ENCODE results near the gene HECW1. TPM values are rescaled to one million over a fixed set of nuclear protein-coding genes. Genes with fewer than 3 reads are reported as not detected.

HECW1 gene
- total RNA-seq, 1 donor = 2.9 TPM

DNA sequence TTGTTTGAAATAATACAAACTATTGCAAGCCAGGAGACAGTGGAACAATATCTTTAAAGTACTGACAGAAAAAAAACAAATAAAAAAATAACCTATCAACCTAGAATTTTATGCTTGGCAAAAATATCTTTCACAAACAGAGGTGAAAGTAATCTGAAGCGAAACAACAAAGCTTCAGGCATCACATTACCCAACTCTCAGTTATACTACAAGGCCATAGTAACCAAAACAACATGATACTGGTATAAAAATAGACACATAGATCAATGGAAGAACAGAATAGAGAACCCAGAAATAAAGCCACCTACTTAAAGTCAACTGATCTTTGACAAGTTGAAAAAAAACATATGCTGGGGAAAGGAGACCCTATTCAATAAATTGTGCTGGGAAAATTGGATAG, 26.5 kb upstream of the HECW1 start:
- H3K4me3 ChIP-seq (ENCODE audit: insufficient read depth, low read length) = no peak overlapping the region
- no peaks in the 10 kb centered on the region for H3K4me1 ChIP-seq (ENCODE audit: insufficient read depth, low read length)
- TF ChIP-seq, protein P1, sequence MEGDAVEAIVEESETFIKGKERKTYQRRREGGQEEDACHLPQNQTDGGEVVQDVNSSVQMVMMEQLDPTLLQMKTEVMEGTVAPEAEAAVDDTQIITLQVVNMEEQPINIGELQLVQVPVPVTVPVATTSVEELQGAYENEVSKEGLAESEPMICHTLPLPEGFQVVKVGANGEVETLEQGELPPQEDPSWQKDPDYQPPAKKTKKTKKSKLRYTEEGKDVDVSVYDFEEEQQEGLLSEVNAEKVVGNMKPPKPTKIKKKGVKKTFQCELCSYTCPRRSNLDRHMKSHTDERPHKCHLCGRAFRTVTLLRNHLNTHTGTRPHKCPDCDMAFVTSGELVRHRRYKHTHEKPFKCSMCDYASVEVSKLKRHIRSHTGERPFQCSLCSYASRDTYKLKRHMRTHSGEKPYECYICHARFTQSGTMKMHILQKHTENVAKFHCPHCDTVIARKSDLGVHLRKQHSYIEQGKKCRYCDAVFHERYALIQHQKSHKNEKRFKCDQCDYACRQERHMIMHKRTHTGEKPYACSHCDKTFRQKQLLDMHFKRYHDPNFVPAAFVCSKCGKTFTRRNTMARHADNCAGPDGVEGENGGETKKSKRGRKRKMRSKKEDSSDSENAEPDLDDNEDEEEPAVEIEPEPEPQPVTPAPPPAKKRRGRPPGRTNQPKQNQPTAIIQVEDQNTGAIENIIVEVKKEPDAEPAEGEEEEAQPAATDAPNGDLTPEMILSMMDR (IDR thresholded peaks at IDR 0.05; ENCODE audit: extremely low read depth, low read depth, low read length) = no peak
- H3K27me3 ChIP-seq (ENCODE audit: insufficient read depth, low read length) = peaks cover 14% of the 10 kb centered on the region
- H2AFZ ChIP-seq (ENCODE audit: low read length) = no peak overlapping the region
- DNase-seq (ENCODE audit: insufficient read length, low spot score, missing footprints) = no peak
- H3K9me3 ChIP-seq (ENCODE audit: low read depth, low read length) = no peaks in the 10 kb centered on the region
- H3K4me2 ChIP-seq (ENCODE audit: insufficient read depth, low read length) = no peak overlapping the region
- H4K20me1 ChIP-seq (ENCODE audit: insufficient read depth, low read length) = no peaks in the 10 kb centered on the region
- H3K79me2 ChIP-seq (ENCODE audit: insufficient read depth, low read length) = no peaks in the 10 kb centered on the region
- no peaks in the 10 kb centered on the region for H3K36me3 ChIP-seq (ENCODE audit: insufficient read depth, low read length)
- H3K27ac ChIP-seq (ENCODE audit: low read depth, low read length) = no peak overlapping the region

DNA sequence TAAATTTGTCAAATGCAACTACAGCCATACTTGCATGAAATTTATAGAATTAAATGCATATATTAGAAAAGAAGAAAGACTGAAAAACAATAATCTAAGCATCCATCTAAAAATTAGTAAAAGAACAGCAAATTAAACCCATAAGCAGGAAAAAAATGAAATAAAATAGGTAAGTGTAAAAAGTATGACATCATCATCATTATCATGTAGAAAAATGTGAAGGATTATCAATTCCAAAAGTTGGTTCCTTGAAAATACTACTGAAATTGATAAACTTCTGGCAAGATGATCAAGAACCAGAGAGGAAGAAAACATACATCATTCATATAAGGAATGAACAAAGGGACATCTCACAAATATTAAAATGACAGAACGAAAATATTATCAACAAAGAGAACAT, 19.6 kb upstream of the HECW1 start:
- TF ChIP-seq, protein P1 (IDR thresholded peaks at IDR 0.05; ENCODE audit: extremely low read depth, low read depth, low read length) = no peak
- no peak for DNase-seq (ENCODE audit: insufficient read length, low spot score, missing footprints)
- Histone ChIP-seq H3K4me2 (ENCODE audit: insufficient read depth, low read length) (no peak overlapping the region), H2AFZ (ENCODE audit: low read length) (no peak overlapping the region), H3K4me3 (ENCODE audit: insufficient read depth, low read length) (no peak overlapping the region), H3K27ac (ENCODE audit: low read depth, low read length) (no peak overlapping the region), H3K36me3 (ENCODE audit: insufficient read depth, low read length) (no peaks in the 10 kb centered on the region), H3K79me2 (ENCODE audit: insufficient read depth, low read length) (no peaks in the 10 kb centered on the region), H4K20me1 (ENCODE audit: insufficient read depth, low read length) (no peaks in the 10 kb centered on the region), H3K27me3 (ENCODE audit: insufficient read depth, low read length) (peaks cover 11% of the 10 kb centered on the region), H3K9me3 (ENCODE audit: low read depth, low read length) (no peaks in the 10 kb centered on the region), H3K4me1 (ENCODE audit: insufficient read depth, low read length) (no peaks in the 10 kb centered on the region)

DNA sequence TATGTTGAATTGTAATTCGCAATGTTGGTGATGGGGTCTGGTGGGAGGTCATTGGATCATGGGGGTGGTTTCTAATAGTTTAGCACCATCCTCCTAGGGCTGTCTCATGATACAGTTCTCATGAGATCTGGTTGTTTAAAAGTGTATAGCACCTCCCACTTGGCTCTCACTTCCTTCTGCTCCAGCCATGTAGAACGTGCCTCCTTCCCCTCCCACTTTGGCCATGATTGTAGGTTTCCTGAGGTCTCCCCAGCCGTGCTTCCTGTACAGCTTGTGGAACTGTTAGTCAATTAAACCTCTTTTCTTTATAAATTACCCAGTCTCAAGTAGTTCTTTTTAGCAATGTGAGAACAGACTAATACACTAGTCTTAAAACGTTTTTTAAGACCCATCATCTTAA, 15.6 kb upstream of the HECW1 start:
- H3K36me3 ChIP-seq (ENCODE audit: insufficient read depth, low read length) = no peaks in the 10 kb centered on the region
- H3K27ac ChIP-seq (ENCODE audit: low read depth, low read length) = no peak overlapping the region
- H3K79me2 ChIP-seq (ENCODE audit: insufficient read depth, low read length) = no peaks in the 10 kb centered on the region
- H2AFZ ChIP-seq (ENCODE audit: low read length) = no peak overlapping the region
- no peak for DNase-seq (ENCODE audit: insufficient read length, low spot score, missing footprints)
- H3K4me2 ChIP-seq (ENCODE audit: insufficient read depth, low read length) = no peak overlapping the region
- TF ChIP-seq, protein P1 (IDR thresholded peaks at IDR 0.05; ENCODE audit: extremely low read depth, low read depth, low read length) = no peak
- H3K9me3 ChIP-seq (ENCODE audit: low read depth, low read length) = no peaks in the 10 kb centered on the region
- H3K4me1 ChIP-seq (ENCODE audit: insufficient read depth, low read length) = no peaks in the 10 kb centered on the region
- H3K4me3 ChIP-seq (ENCODE audit: insufficient read depth, low read length) = no peak overlapping the region
- peaks cover 13% of the 10 kb centered on the region for H3K27me3 ChIP-seq (ENCODE audit: insufficient read depth, low read length)
- no peaks in the 10 kb centered on the region for H4K20me1 ChIP-seq (ENCODE audit: insufficient read depth, low read length)

DNA sequence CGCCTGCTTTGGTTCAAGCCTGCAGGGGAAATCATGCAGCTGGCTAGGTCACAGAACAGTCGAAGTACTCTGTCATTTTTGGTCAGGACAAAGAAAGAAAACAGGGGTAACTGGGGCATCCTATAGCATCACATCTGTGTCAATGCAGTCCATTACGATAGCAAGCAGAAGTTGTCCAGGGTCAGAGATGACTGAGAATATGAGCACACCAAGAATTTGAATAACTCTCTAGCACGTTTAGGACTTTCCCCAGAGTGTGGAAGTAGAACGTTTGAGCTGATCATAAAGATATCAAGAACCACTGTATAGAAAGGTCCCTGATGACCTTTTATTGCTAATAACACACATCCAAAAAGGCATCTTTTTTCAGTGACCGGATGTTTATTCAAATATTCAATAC, 12.7 kb upstream of the HECW1 start:
- no peaks in the 10 kb centered on the region for H3K79me2 ChIP-seq (ENCODE audit: insufficient read depth, low read length)
- no peaks in the 10 kb centered on the region for H4K20me1 ChIP-seq (ENCODE audit: insufficient read depth, low read length)
- no peak overlapping the region for H3K4me2 ChIP-seq (ENCODE audit: insufficient read depth, low read length)
- DNase-seq (ENCODE audit: insufficient read length, low spot score, missing footprints) = no peak
- H3K27ac ChIP-seq (ENCODE audit: low read depth, low read length) = no peak overlapping the region
- TF ChIP-seq, protein P1 (IDR thresholded peaks at IDR 0.05; ENCODE audit: extremely low read depth, low read depth, low read length) = no peak
- no peaks in the 10 kb centered on the region for H3K9me3 ChIP-seq (ENCODE audit: low read depth, low read length)
- H3K36me3 ChIP-seq (ENCODE audit: insufficient read depth, low read length) = no peaks in the 10 kb centered on the region
- no peak overlapping the region for H3K4me3 ChIP-seq (ENCODE audit: insufficient read depth, low read length)
- peaks cover 10% of the 10 kb centered on the region for H3K27me3 ChIP-seq (ENCODE audit: insufficient read depth, low read length)
- no peak overlapping the region for H2AFZ ChIP-seq (ENCODE audit: low read length)
- no peaks in the 10 kb centered on the region for H3K4me1 ChIP-seq (ENCODE audit: insufficient read depth, low read length)
